GM10248 (cell line): ENCODE data around the gene RSRC1.
"Not testable (repeated sequence)": the region's sequence is repeated elsewhere in the genome, so short reads cannot be mapped to it uniquely, and the experiment has no call there.

Experiments used
- CTCF ChIA-PET: fragments of 300-600 bp; sonication (Branson Sonifier 250); formaldehyde crosslinking; extraction: SDS; loops from one replicate; lab custom pipeline; 2021; ENCODE audit warnings: antibody characterized with exemption; lab: Yijun Ruan, JAX
- POLR2A ChIA-PET: fragments of 350-650 bp; sonication (Branson Sonifier 250); formaldehyde crosslinking; extraction: SDS; loops from one replicate; lab custom pipeline; 2020; ENCODE audit warnings: antibody characterized with exemption; lab: Yijun Ruan, JAX
- DNase-seq: peaks from one replicate; pipeline ENCODE4 v3.0.0; 2012; ENCODE audit errors: extremely low spot score
- TF ChIP-seq, protein P1 (sequence below): IDR thresholded peaks from 2 replicates; pipeline ENCODE4 v1.5.1; 2012; ENCODE audit warnings: mild to moderate bottlenecking, low read depth; ENCODE audit errors: extremely low read depth, missing control alignments, control extremely low read depth

RSRC1 gene

DNA sequence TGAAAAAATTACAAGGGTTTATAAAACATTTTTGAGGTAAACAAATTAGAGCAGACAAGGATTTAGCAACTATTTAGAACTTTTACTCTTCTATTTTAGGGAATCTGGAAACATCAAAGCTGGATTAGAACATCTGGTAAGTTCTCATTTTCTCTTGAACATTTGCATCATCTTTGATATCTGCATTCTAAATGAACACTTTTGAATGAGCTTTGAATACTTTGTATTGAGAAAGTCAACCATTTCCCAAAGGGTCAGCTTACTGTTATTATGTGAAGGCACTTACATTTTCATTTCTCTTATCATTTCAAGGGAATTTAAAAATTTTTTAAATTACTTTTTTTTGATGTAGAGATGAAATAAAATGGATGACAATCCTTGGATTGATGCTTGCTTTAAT is 188.1 kb downstream of the RSRC1 start:
- CTCF ChIA-PET, result interaction anchor here (1.4 to 2.1 kb wide), 4 partner anchors 8 to 20 kb away, joined by 3 to 6 read pairs (median 4); no protein-coding TSS in a partner anchor
- no peak for DNase-seq
- POLR2A ChIA-PET, result no interaction called here
- TF ChIP-seq, protein P1, sequence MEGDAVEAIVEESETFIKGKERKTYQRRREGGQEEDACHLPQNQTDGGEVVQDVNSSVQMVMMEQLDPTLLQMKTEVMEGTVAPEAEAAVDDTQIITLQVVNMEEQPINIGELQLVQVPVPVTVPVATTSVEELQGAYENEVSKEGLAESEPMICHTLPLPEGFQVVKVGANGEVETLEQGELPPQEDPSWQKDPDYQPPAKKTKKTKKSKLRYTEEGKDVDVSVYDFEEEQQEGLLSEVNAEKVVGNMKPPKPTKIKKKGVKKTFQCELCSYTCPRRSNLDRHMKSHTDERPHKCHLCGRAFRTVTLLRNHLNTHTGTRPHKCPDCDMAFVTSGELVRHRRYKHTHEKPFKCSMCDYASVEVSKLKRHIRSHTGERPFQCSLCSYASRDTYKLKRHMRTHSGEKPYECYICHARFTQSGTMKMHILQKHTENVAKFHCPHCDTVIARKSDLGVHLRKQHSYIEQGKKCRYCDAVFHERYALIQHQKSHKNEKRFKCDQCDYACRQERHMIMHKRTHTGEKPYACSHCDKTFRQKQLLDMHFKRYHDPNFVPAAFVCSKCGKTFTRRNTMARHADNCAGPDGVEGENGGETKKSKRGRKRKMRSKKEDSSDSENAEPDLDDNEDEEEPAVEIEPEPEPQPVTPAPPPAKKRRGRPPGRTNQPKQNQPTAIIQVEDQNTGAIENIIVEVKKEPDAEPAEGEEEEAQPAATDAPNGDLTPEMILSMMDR, result no peak

DNA sequence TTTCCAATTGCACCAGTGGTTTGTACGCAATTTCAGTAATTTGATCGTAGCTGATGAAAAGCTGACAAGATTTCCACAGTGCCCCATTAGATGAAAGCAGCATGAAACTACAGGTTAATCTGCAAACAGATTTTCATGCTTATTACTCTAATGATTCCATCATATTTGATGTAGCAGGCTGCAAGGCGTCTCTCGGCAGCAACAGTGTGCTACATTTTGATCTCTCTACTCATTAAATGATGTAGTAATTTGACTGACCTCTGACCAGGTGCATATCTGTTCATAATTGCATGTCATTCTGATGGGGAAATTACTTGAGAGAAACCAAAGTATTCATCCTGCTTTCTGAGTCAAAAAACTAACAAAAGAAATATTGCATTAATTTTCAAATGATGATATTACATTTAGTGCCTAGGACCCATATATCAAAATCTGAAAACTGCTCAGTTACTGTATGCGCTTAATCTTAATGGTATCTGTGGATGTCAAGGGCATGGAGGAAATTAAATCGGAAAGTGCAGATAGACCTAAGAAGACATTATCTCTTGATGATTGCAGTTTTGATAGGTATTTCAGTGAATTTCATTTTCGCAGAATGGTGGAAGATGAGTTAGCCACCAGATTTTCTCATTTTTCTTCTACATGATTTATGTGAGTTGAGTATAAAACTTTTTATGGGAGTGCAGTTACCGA is 198.5 kb downstream of the RSRC1 start:
- no peak for DNase-seq
- TF ChIP-seq, protein P1, result no peak
- ChIA-PET CTCF (interaction anchor here (1.3 kb wide), 1 partner anchor 17 kb away, joined by 3 read pairs; no protein-coding TSS in a partner anchor), POLR2A (no interaction called here)

DNA sequence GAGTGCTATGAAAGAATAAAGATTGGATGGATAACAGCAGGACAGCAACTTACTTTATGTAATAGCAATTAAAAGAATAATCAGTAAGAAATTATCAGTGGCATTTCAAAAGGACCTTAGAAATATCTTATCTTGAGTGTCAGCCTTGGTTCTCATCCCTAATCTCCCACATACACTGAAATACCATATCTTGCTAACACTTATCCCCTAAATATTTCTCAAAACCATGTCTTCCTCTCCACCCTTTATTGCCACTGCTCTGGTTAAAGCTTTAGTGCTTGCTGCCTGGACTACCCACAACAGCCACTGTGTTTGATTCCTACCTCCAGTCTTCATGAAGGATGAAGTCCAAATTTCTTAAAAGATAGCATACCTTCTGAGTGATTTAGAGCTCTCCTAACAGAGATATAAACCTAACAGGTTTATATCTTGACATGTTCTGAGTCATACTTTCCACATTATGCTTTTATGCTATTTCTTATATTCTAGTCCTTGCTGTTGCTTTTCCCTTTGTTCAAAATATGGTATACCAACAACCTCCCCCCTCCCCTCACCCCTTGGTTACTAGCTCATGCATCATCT is 202.8 kb downstream of the RSRC1 start:
- TF ChIP-seq, protein P1, result no peak
- ChIA-PET CTCF (interaction anchor here (0.7 to 3.0 kb wide), 9 partner anchors 9 to 449 kb away, joined by 3 to 21 read pairs (median 4); partner anchors contain the start of gene RSRC1), POLR2A (no interaction called here)
- DNase-seq, result no peak

DNA sequence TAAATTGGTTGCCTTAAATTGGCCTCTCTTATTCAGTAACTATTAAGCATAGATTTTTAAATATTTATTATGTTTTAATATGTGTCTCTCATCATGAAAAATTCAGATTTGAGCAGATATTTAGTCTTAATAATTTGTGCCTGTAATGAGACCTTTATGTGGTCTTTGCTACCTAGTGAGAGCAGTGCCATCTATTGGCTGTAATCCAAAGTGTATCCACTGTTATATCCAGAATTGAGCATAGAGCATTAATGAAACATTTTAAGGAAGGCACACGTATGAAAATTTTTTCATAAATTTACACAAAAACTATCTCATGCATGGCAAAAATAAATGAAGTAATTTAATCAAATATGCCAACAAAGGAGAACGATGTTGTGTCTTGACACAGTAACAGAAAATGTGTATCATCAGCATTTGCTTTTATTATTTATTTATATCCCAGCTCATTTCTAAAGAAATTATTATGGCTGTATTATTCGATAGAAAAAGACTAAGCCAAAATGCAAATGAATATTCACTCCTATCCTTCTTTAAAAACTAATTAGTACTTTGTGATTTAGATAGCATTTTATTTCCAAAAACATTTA is 203.5 kb downstream of the RSRC1 start:
- peak; percentile 27 for DNase-seq
- ChIA-PET POLR2A (no interaction called here), CTCF (interaction anchor here (0.7 to 3.0 kb wide), 13 partner anchors 9 to 448 kb away, joined by 3 to 21 read pairs (median 4); partner anchors contain the start of gene RSRC1)
- TF ChIP-seq, protein P1, result peak; percentile 61

DNA sequence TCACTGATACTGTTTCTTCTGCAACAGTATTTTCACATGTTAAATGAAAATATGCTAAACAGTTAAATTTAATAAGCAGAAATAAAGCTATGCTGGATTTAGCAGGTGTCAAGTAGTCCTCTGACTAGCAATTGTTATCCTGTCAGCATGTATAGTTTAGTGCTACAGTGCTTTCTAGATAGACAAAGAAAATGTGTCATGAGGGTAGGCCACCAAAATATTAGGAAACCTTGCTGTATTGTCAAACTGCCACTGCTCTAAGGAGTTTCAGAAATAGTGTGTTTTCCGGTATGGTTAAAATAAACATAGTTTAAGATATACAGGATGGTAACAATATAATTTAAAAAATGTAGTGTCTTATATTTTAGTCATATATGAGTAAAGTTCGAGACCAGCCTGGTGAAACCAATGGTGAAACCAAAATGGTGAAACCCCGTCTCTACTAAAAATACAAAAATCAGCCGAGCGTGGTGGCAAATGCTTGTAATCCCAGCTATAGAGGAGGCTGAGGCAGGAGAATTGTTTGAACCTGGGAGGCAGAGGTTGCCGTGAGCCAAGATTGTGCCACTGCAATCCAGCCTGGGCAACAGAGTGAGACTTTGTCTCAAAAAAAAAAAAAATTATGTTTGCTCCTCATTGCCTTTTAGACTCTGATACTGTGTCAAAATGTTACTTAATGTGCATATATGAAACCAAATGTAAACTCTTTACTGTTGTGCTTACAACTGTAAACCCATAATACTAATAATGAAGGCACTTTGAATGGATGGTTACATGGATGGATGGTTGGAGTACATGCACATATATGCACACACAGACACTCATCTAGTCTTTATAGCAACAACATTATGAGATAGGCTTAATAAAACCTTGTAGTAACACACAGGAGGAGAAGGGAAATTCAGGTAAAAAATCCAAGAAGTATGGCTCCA is 204.8 kb downstream of the RSRC1 start:
- ChIA-PET CTCF (interaction anchor here (1.0 to 3.0 kb wide), 13 partner anchors 8 to 449 kb away, joined by 3 to 21 read pairs (median 4); partner anchors contain the start of gene GFM1), POLR2A (no interaction called here)
- TF ChIP-seq, protein P1, result no peak
- DNase-seq, result no peak

DNA sequence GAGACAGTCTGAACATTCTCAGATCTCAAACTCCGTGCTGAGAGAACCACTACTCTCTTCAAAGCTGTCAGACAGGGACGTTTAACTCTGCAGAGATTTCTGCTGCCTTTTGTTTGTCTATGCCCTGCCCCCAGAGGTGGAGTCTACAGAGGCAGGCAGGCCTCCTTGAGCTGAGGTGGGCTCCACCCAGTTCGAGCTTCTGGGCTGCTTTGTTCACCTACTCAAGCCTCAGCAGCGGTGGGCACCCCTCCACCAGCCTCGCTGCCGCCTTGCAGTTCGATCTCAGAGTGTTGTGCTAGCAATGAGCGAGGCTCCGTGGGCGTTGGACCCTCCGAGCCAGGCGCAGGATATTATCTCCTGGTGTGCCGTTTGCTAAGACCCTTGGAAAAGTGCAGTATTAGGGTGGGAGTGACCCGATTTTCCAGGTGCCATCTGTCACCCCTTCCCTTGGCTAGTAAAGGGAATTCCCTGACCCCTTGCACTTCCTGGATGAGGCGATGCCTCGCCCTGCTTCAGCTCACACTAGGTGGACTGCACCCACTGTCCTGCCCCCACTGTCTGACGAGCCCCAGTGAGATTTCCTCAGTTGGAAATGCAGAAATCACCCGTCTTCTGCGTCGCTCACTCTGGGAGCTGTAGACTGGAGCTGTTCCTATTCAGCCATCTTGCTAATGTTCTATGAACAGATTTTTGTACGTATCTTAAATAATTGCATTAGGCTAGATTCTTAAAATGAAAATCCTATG is 220.0 kb downstream of the RSRC1 start:
- DNase-seq, POLR2A ChIA-PET: not testable (repeated sequence)
- CTCF ChIA-PET, result interaction anchor here (1.5 to 2.2 kb wide), 3 partner anchors 13 to 17 kb away, joined by 3 to 5 read pairs (median 3); no protein-coding TSS in a partner anchor
